PFSK-1 (cell line): Measurements from ENCODE around the gene ARL14EP.

Experiments used
- TAF1 ChIP-seq: IDR thresholded peaks from 2 replicates; pipeline ENCODE4 v1.6.1; 2012; ENCODE audit warnings: low read length, control low read depth, borderline replicate concordance; ENCODE audit not compliant: insufficient read depth
- TF ChIP-seq, protein P1 (sequence below), 2 experiments: IDR thresholded peaks; 2 replicates each; pipeline versions ENCODE4 v1.6.1 to v1.8.0; 2011 to 2012; ENCODE audit warnings: low read depth in 2 of 2, low read length in 2 of 2, control low read depth in 1 of 2, inconsistent platforms in 1 of 2, mild to moderate bottlenecking in 1 of 2, moderate library complexity in 1 of 2; ENCODE audit not compliant: insufficient read depth in 1 of 2

DNA sequence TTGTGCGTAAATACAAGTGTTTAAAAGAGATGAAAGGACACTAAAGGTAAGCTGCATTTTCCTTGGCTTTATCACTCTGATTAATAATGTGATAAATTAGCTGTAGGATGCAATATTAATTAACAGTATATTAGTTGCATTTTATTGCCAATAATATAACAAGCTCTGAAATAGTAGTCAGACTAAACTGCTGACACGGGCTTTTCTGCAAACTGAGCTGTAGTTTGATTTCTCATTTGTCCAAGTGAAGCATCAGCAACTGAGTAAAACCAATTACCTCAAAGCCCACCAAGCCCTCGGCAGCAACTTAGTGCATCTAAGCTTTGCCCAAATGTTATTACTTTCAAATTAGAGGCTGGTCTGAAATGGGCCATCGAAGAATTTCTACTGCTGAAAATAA lies 33.5 kb downstream of the ARL14EP start:
- TF ChIP-seq TAF1: no peak
- TF ChIP-seq, protein P1, sequence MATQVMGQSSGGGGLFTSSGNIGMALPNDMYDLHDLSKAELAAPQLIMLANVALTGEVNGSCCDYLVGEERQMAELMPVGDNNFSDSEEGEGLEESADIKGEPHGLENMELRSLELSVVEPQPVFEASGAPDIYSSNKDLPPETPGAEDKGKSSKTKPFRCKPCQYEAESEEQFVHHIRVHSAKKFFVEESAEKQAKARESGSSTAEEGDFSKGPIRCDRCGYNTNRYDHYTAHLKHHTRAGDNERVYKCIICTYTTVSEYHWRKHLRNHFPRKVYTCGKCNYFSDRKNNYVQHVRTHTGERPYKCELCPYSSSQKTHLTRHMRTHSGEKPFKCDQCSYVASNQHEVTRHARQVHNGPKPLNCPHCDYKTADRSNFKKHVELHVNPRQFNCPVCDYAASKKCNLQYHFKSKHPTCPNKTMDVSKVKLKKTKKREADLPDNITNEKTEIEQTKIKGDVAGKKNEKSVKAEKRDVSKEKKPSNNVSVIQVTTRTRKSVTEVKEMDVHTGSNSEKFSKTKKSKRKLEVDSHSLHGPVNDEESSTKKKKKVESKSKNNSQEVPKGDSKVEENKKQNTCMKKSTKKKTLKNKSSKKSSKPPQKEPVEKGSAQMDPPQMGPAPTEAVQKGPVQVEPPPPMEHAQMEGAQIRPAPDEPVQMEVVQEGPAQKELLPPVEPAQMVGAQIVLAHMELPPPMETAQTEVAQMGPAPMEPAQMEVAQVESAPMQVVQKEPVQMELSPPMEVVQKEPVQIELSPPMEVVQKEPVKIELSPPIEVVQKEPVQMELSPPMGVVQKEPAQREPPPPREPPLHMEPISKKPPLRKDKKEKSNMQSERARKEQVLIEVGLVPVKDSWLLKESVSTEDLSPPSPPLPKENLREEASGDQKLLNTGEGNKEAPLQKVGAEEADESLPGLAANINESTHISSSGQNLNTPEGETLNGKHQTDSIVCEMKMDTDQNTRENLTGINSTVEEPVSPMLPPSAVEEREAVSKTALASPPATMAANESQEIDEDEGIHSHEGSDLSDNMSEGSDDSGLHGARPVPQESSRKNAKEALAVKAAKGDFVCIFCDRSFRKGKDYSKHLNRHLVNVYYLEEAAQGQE (IDR thresholded peaks at IDR 0.05; ENCODE audit: insufficient read depth in 1 of 2, low read depth in 2 of 2, low read length in 2 of 2): no peak
